Thyroid gland (tissue), 4 donors: ENCODE data around the gene IQSEC1. TPM values are rescaled to one million over a fixed set of nuclear protein-coding genes. Genes with fewer than 3 reads are reported as not detected.

ENCODE experiments used
- DNase-seq, 2 donors: peaks; one replicate each; pipeline ENCODE4 v3.0.0-alpha.2; 2019
- H3K27ac ChIP-seq, 3 donors: fragments of 200-600 bp; sonication (generic); 1 replicate in 2 of 3; 2 replicates in 1 of 3; pipeline ENCODE4 v1.5.1; 2016 to 2019; ENCODE audit warnings: mild to moderate bottlenecking in 1 of 3, moderate library complexity in 1 of 3
- H3K27me3 ChIP-seq: fragments of 200-600 bp; sonication (generic); one replicate; pipeline ENCODE4 v1.5.1; 2019
- H3K36me3 ChIP-seq, 2 donors: fragments of 200-600 bp; sonication (generic); one replicate each; pipeline ENCODE4 v1.5.1; 2016 to 2019
- H3K4me1 ChIP-seq, 2 donors: fragments of 200-600 bp; sonication (generic); one replicate each; pipeline ENCODE4 v1.5.1; 2017 to 2019
- H3K4me3 ChIP-seq, 3 donors: fragments of 200-600 bp; sonication (generic); replicated peaks in 1 of 3; 1 replicate in 2 of 3; 2 replicates in 1 of 3; pipeline ENCODE4 v1.5.1; 2016; ENCODE audit warnings: mild to moderate bottlenecking in 1 of 3
- H3K9me3 ChIP-seq: fragments of 200-600 bp; sonication (generic); one replicate; pipeline ENCODE4 v1.5.1; 2017
- CTCF ChIP-seq, 6 experiments: fragments of 200-600 bp in 3 of 6; fragments of 450-650 bp in 3 of 6; sonication (generic) in 3 of 6; IDR thresholded peaks; one replicate each; pipeline ENCODE4 v1.5.1; 2016 to 2019; ENCODE audit warnings: antibody characterized with exemption in 6 of 6, mild to moderate bottlenecking in 2 of 6, inconsistent platforms in 1 of 6, moderate library complexity in 1 of 6
- POLR2A ChIP-seq, 2 donors: fragments of 450-650 bp; IDR thresholded peaks; one replicate each; pipeline ENCODE4 v1.6.1; 2017; ENCODE audit warnings: antibody characterized with exemption in 2 of 2, mild to moderate bottlenecking in 2 of 2, moderate library complexity in 1 of 2
- WGBS, 2 donors: methylation state at CpG; one replicate each; pipeline ENCODE4 v1.1.5; 2017; 5-methylcytosine and 5-hydroxymethylcytosine counted together
- intact Hi-C: fragments of 100-400 bp; cut with DNase I; formaldehyde crosslinking; loops from one replicate; pipeline ENCODE4 v1.15.1; 2023
- total RNA-seq, 4 donors: library from RNA; depleted of rRNA; stranded (reverse); fragments of >200 nt; gene quantifications; one replicate each; pipeline ENCODE4 v1.2.3, GENCODE V29; 2016

IQSEC1 gene
- total RNA-seq, 4 donors from 2014 or later, result 37.1 to 48.3 (median 38.9) TPM

GRCh38 chr3:12922881-12923431, 150.3 kb downstream of the IQSEC1 start:
- peaks cover 16 to 27% of the 10 kb centered on the region in 2 donors for H3K36me3 ChIP-seq
- WGBS, 2 donors, result 60 to 84% methylated on average over 8 to 9 of the region's 11 CpGs
- TF ChIP-seq POLR2A (IDR thresholded peaks at IDR 0.05) (no peak), CTCF (IDR thresholded peaks at IDR 0.05) (no peak)
- intact Hi-C loops, result no loop called here
- H3K4me3 ChIP-seq, result no peak overlapping the region
- no peaks in the 10 kb centered on the region for H3K27me3 ChIP-seq
- no peak for DNase-seq
- H3K27ac ChIP-seq, result no peak overlapping the region
- no peaks in the 10 kb centered on the region for H3K9me3 ChIP-seq
- peaks cover 0 to 17% of the 10 kb centered on the region in 2 donors for H3K4me1 ChIP-seq

- Histone ChIP-seq H3K4me1 (peaks cover 0 to 17% of the 10 kb centered on the region in 2 donors), H3K4me3 (no peak overlapping the region), H3K27ac (no peak overlapping the region), H3K27me3 (no peaks in the 10 kb centered on the region), H3K36me3 (peaks cover 16 to 27% of the 10 kb centered on the region in 2 donors), H3K9me3 (no peaks in the 10 kb centered on the region)
- TF ChIP-seq POLR2A (IDR thresholded peaks at IDR 0.05) (no peak), CTCF (IDR thresholded peaks at IDR 0.05) (no peak)
- WGBS, 2 donors, result 82 to 83% methylated on average over 5 to 7 of the region's 7 CpGs
- intact Hi-C loops, result no loop called here
- no peak for DNase-seq
Observed at GRCh38 chr3:12922306-12922705, 150.9 kb downstream of the IQSEC1 start.

- H3K36me3 ChIP-seq, result peaks cover 16 to 27% of the 10 kb centered on the region in 2 donors
- H3K4me1 ChIP-seq, result peaks cover 0 to 14% of the 10 kb centered on the region in 2 donors
- H3K4me3 ChIP-seq, result no peak overlapping the region
- TF ChIP-seq POLR2A (IDR thresholded peaks at IDR 0.05) (no peak), CTCF (IDR thresholded peaks at IDR 0.05) (no peak)
- H3K9me3 ChIP-seq, result no peaks in the 10 kb centered on the region
- 93 to 94% methylated on average over 5 to 6 of the region's 8 CpGs for WGBS, 2 donors
- H3K27ac ChIP-seq, result no peak overlapping the region
- intact Hi-C loops, result no loop called here
- no peaks in the 10 kb centered on the region for H3K27me3 ChIP-seq
- no peak for DNase-seq
Observed at GRCh38 chr3:12921736-12922135, 151.5 kb downstream of the IQSEC1 start.

- intact Hi-C loops, result no loop called here
- Histone ChIP-seq H3K9me3 (no peaks in the 10 kb centered on the region), H3K4me1 (peaks cover 0 to 9% of the 10 kb centered on the region in 2 donors), H3K4me3 (no peak overlapping the region), H3K27ac (no peak overlapping the region), H3K27me3 (no peaks in the 10 kb centered on the region), H3K36me3 (peaks cover 16 to 27% of the 10 kb centered on the region in 2 donors)
- WGBS, 2 donors, result 87 to 100% methylated on average over 6 to 7 of the region's 9 CpGs
- TF ChIP-seq CTCF (IDR thresholded peaks at IDR 0.05) (no peak), POLR2A (IDR thresholded peaks at IDR 0.05) (no peak)
- no peak for DNase-seq
Observed at GRCh38 chr3:12920967-12921366, 152.3 kb downstream of the IQSEC1 start.

- Histone ChIP-seq H3K27ac (no peak overlapping the region), H3K4me1 (peaks cover 0 to 9% of the 10 kb centered on the region in 2 donors), H3K4me3 (no peak overlapping the region), H3K27me3 (no peaks in the 10 kb centered on the region), H3K9me3 (no peaks in the 10 kb centered on the region), H3K36me3 (peaks cover 16 to 20% of the 10 kb centered on the region in 2 donors)
- TF ChIP-seq POLR2A (IDR thresholded peaks at IDR 0.05) (no peak), CTCF (IDR thresholded peaks at IDR 0.05) (no peak)
- no peak for DNase-seq
- intact Hi-C loops, result no loop called here
- 90 to 92% methylated on average over 8 to 10 of the region's 10 CpGs for WGBS, 2 donors
Observed at GRCh38 chr3:12919205-12919604, 154.0 kb downstream of the IQSEC1 start.
